ENCODE results near the gene AP3B1.
A peak's percentile ranks its signal among the peaks of the same experiment; 100 is the strongest.
"Not testable (repeated sequence)": the region's sequence is repeated elsewhere in the genome, so short reads cannot be mapped to it uniquely, and the experiment has no call there.

The AP3B1 gene

GRCh38 chr5:78151594-78152271 is 142.8 kb downstream of the AP3B1 start:
- no peak for DNase-seq (ENCODE audit: low spot score)

GRCh38 chr5:78137290-78137689 is 157.2 kb downstream of the AP3B1 start:
- no peak for DNase-seq (ENCODE audit: low spot score)

GRCh38 chr5:78133423-78133822 is 161.1 kb downstream of the AP3B1 start:
- DNase-seq (ENCODE audit: low spot score): no peak

- no peak for DNase-seq (ENCODE audit: low spot score)
These were observed 162.0 kb downstream of the AP3B1 start for GRCh38 chr5:78132507-78132906.

GRCh38 chr5:78129597-78129996 is 164.9 kb downstream of the AP3B1 start:
- DNase-seq (ENCODE audit: low spot score): no peak

GRCh38 chr5:78127875-78128274 is 166.6 kb downstream of the AP3B1 start:
- peak; percentile 17 for DNase-seq (ENCODE audit: low spot score)

- DNase-seq (ENCODE audit: low spot score): no peak
These were observed 168.0 kb downstream of the AP3B1 start for GRCh38 chr5:78126536-78126935.

GRCh38 chr5:78116167-78116566 is 178.3 kb downstream of the AP3B1 start:
- DNase-seq (ENCODE audit: low spot score): no peak

GRCh38 chr5:78113689-78114264 is 180.7 kb downstream of the AP3B1 start:
- peak; percentile 37 for DNase-seq (ENCODE audit: low spot score)

- DNase-seq (ENCODE audit: low spot score): no peak
These were observed 181.6 kb downstream of the AP3B1 start for GRCh38 chr5:78112931-78113330.

- DNase-seq (ENCODE audit: low spot score): peak; percentile 32
These were observed 184.6 kb downstream of the AP3B1 start for GRCh38 chr5:78109891-78110324.

- no peak for DNase-seq (ENCODE audit: low spot score)
These were observed 185.9 kb downstream of the AP3B1 start for GRCh38 chr5:78108564-78108963.

GRCh38 chr5:78103232-78103918 is 191.1 kb downstream of the AP3B1 start:
- no peak for DNase-seq (ENCODE audit: low spot score)

GRCh38 chr5:78102500-78102899 is 192.0 kb downstream of the AP3B1 start:
- DNase-seq (ENCODE audit: low spot score): no peak

GRCh38 chr5:78095125-78095524 is 199.4 kb downstream of the AP3B1 start:
- no peak for DNase-seq (ENCODE audit: low spot score)

GRCh38 chr5:78090002-78090401 is 204.5 kb downstream of the AP3B1 start:
- DNase-seq (ENCODE audit: low spot score): no peak

GRCh38 chr5:78078858-78079257 is 215.6 kb downstream of the AP3B1 start:
- no peak for DNase-seq (ENCODE audit: low spot score)

- DNase-seq (ENCODE audit: low spot score): no peak
These were observed 217.0 kb downstream of the AP3B1 start for GRCh38 chr5:78077369-78078068.

GRCh38 chr5:78076351-78076750 is 218.1 kb downstream of the AP3B1 start:
- DNase-seq (ENCODE audit: low spot score): no peak

- DNase-seq (ENCODE audit: low spot score): no peak
These were observed 219.2 kb downstream of the AP3B1 start for GRCh38 chr5:78075301-78075700.

- DNase-seq (ENCODE audit: low spot score): not testable (repeated sequence)
These were observed 223.8 kb downstream of the AP3B1 start for GRCh38 chr5:78070691-78071090.

GRCh38 chr5:78067581-78067980 is 226.9 kb downstream of the AP3B1 start:
- not testable (repeated sequence) for DNase-seq (ENCODE audit: low spot score)

GRCh38 chr5:78066722-78067121 is 227.8 kb downstream of the AP3B1 start:
- not testable (repeated sequence) for DNase-seq (ENCODE audit: low spot score)
